ENCODE measurements around the gene ERGIC2. TPM values are rescaled to one million over a fixed set of nuclear protein-coding genes. Genes with fewer than 3 reads are reported as not detected.

The ERGIC2 gene
- total and polyA plus RNA-seq, 2 of the 13 experiments (the other 11 are each of a cell fraction or from before 2014, with no cell fraction given): 32.6 to 73.5 TPM

GRCh38 chr12:29301114-29301513 is 79.9 kb downstream of the ERGIC2 start:
- Histone ChIP-seq H3K27me3 (ENCODE audit: control insufficient read depth in 1 of 2, insufficient read depth in 2 of 2, low read length in 2 of 2) (no peaks in the 10 kb centered on the region), H3K4me3 (replicated peaks in 1 of 3; ENCODE audit: insufficient read depth in 1 of 3, low read depth in 2 of 3, low read length in 3 of 3) (no peak overlapping the region), H3K9me3 (ENCODE audit: low read length) (no peaks in the 10 kb centered on the region), H3K4me1 (ENCODE audit: insufficient read depth, low read length) (no peaks in the 10 kb centered on the region), H3K4me2 (ENCODE audit: low read depth, low read length) (no peak overlapping the region), H3K9ac (ENCODE audit: insufficient read depth, low read depth, low read length) (no peak overlapping the region), H3K36me3 (replicated peaks in 1 of 2; ENCODE audit: control insufficient read depth in 1 of 2, insufficient read depth in 2 of 2, low read length in 2 of 2) (no peaks in the 10 kb centered on the region), H3K27ac (ENCODE audit: extremely low read length, insufficient read depth, low read length) (no peak overlapping the region), H4K20me1 (ENCODE audit: insufficient read depth, low read length) (no peaks in the 10 kb centered on the region), H2AFZ (ENCODE audit: low read length) (no peak overlapping the region), H3K79me2 (ENCODE audit: insufficient read depth, low read length) (no peaks in the 10 kb centered on the region)
- no peak for ATAC-seq
- in situ Hi-C loops (cut with HindIII; ENCODE audit: extremely low pct_ligation_motif_present, low pct_unique_long_range_greater_than_20kb) (no loop called here), intact Hi-C loops (cut with micrococcal nuclease; ENCODE audit: unreplicated experiment) (no loop called here)
- DNase-seq (ENCODE audit: low spot score): no peak
- 78% methylated on average over 3 of the region's 3 CpGs for WGBS (ENCODE audit: low lambda C conversion rate)
- no peak for FAIRE-seq
- ChIA-PET POLR2A (no interaction called here), CTCF (ENCODE audit: low intra/inter-chr PET ratio, low total read pairs) (no interaction called here)
- TF ChIP-seq HES4 (CRISPR knock-in tag; IDR thresholded peaks at IDR 0.05; ENCODE audit: borderline replicate concordance) (no peak), POLR2AphosphoS2 (IDR thresholded peaks at IDR 0.05; ENCODE audit: low read depth, low read length) (no peak), KLF12 (CRISPR knock-in tag; IDR thresholded peaks at IDR 0.05; ENCODE audit: borderline replicate concordance) (no peak), SMYD3 (CRISPR knock-in tag; IDR thresholded peaks at IDR 0.05) (no peak), ZBTB38 (CRISPR knock-in tag; IDR thresholded peaks at IDR 0.05) (no peak), TP53 (CRISPR knock-in tag; conservative IDR thresholded peaks at IDR 0.05) (no peak), ZNF333 (CRISPR knock-in tag; IDR thresholded peaks at IDR 0.05; ENCODE audit: borderline replicate concordance) (no peak), CCDC6 (CRISPR knock-in tag; IDR thresholded peaks at IDR 0.05) (no peak), FLYWCH1 (CRISPR knock-in tag; IDR thresholded peaks at IDR 0.05) (no peak), EHMT2 (IDR thresholded peaks at IDR 0.05; ENCODE audit: borderline replicate concordance, low read depth, low read length) (no peak)
- BruUV-seq (replicated peaks): no TSS peak

- Histone ChIP-seq H3K9me3 (ENCODE audit: low read length) (no peaks in the 10 kb centered on the region), H3K9ac (ENCODE audit: insufficient read depth, low read depth, low read length) (no peak overlapping the region), H3K4me1 (ENCODE audit: insufficient read depth, low read length) (no peaks in the 10 kb centered on the region), H3K79me2 (ENCODE audit: insufficient read depth, low read length) (no peaks in the 10 kb centered on the region), H3K27ac (ENCODE audit: extremely low read length, insufficient read depth, low read length) (no peak overlapping the region), H3K4me2 (ENCODE audit: low read depth, low read length) (no peak overlapping the region), H2AFZ (ENCODE audit: low read length) (no peak overlapping the region), H3K36me3 (replicated peaks in 1 of 2; ENCODE audit: control insufficient read depth in 1 of 2, insufficient read depth in 2 of 2, low read length in 2 of 2) (no peaks in the 10 kb centered on the region), H4K20me1 (ENCODE audit: insufficient read depth, low read length) (no peaks in the 10 kb centered on the region), H3K4me3 (replicated peaks in 1 of 3; ENCODE audit: insufficient read depth in 1 of 3, low read depth in 2 of 3, low read length in 3 of 3) (no peak overlapping the region), H3K27me3 (ENCODE audit: control insufficient read depth in 1 of 2, insufficient read depth in 2 of 2, low read length in 2 of 2) (no peaks in the 10 kb centered on the region)
- no TSS peak for BruUV-seq (replicated peaks)
- CTCF ChIA-PET (ENCODE audit: low intra/inter-chr PET ratio, low total read pairs): no interaction called here
- 11% methylated on average over 2 of the region's 2 CpGs for WGBS (ENCODE audit: low lambda C conversion rate)
- DNase-seq (ENCODE audit: low spot score): no peak
- ATAC-seq: no peak
- FAIRE-seq: no peak
- POLR2A ChIA-PET: no interaction called here
- intact Hi-C loops (cut with micrococcal nuclease; ENCODE audit: unreplicated experiment): no loop called here
- in situ Hi-C loops (cut with HindIII; ENCODE audit: extremely low pct_ligation_motif_present, low pct_unique_long_range_greater_than_20kb): no loop called here
- TF ChIP-seq ZNF543 (CRISPR knock-in tag; IDR thresholded peaks at IDR 0.05) (no peak), KDM6A (CRISPR knock-in tag; IDR thresholded peaks at IDR 0.05; ENCODE audit: low read depth) (no peak), ZNF18 (CRISPR knock-in tag; IDR thresholded peaks at IDR 0.05; ENCODE audit: insufficient replicate concordance) (no peak), MIER2 (CRISPR knock-in tag; IDR thresholded peaks at IDR 0.05) (no peak), PHF21A (CRISPR knock-in tag; IDR thresholded peaks at IDR 0.05) (no peak), TBX2 (CRISPR knock-in tag; IDR thresholded peaks at IDR 0.05; ENCODE audit: borderline replicate concordance) (no peak), RARG (CRISPR knock-in tag; IDR thresholded peaks at IDR 0.05; ENCODE audit: low read depth) (no peak), HNF4G (IDR thresholded peaks at IDR 0.05; ENCODE audit: borderline replicate concordance, low read depth, low read length) (no peak), HNF4G (CRISPR knock-in tag; IDR thresholded peaks at IDR 0.05; ENCODE audit: borderline replicate concordance, low read depth) (no peak), PTBP1 (IDR thresholded peaks at IDR 0.05; ENCODE audit: low read depth, low read length, poor library complexity, severe bottlenecking) (no peak)
These were observed 81.3 kb downstream of the ERGIC2 start for GRCh38 chr12:29299633-29300032.

Measured in HepG2 (cell line).